Activated CD4-positive, alpha-beta memory T cell treated with anti-CD3 and anti-CD28 coated beads, Interleukin-2, amount 10 ng/mL, durations not matched to agents 7 days and 5 days (primary cell): ENCODE data around the gene HMX1. TPM values are rescaled to one million over a fixed set of nuclear protein-coding genes. Genes with fewer than 3 reads are reported as not detected.

Experiments
- CTCF ChIA-PET: fragments of 350-600 bp; sonication (Branson Sonifier 250); formaldehyde crosslinking; loops from one replicate; lab custom pipeline; 2021; ENCODE audit warnings: antibody characterized with exemption, inconsistent platforms; lab: Charles Lee
- POLR2A ChIA-PET: fragments of 350-600 bp; sonication (Branson Sonifier 250); formaldehyde crosslinking; loops from one replicate; lab custom pipeline; 2021; ENCODE audit warnings: antibody characterized with exemption; lab: Charles Lee
- DNase-seq: peaks from one replicate; pipeline ENCODE4 v3.0.0-alpha.2; 2020
- H3K27ac Mint-ChIP-seq: one replicate; pipeline ENCODE4 v1.8.0; 2021; ENCODE audit warnings: mild to moderate bottlenecking, mixed read lengths
- H3K27me3 Mint-ChIP-seq: one replicate; pipeline ENCODE4 v1.8.0; 2021; ENCODE audit warnings: mixed read lengths
- H3K36me3 Mint-ChIP-seq: one replicate; pipeline ENCODE4 v1.8.0; 2021; ENCODE audit warnings: low read depth, mixed read lengths
- H3K4me1 Mint-ChIP-seq: one replicate; pipeline ENCODE4 v1.8.0; 2021; ENCODE audit warnings: mixed read lengths
- H3K4me3 Mint-ChIP-seq: one replicate; pipeline ENCODE4 v1.8.0; 2021; ENCODE audit warnings: mild to moderate bottlenecking, mixed read lengths
- H3K9me3 Mint-ChIP-seq: one replicate; pipeline ENCODE4 v1.8.0; 2021; ENCODE audit warnings: mixed read lengths
- total RNA-seq, 2 experiments: library from RNA; stranded (reverse); gene quantifications; one replicate each; pipeline ENCODE4 v1.2.3, GENCODE V29; 2021

HMX1 gene
- total RNA-seq, 2 experiments from 2014 or later = not detected

DNA sequence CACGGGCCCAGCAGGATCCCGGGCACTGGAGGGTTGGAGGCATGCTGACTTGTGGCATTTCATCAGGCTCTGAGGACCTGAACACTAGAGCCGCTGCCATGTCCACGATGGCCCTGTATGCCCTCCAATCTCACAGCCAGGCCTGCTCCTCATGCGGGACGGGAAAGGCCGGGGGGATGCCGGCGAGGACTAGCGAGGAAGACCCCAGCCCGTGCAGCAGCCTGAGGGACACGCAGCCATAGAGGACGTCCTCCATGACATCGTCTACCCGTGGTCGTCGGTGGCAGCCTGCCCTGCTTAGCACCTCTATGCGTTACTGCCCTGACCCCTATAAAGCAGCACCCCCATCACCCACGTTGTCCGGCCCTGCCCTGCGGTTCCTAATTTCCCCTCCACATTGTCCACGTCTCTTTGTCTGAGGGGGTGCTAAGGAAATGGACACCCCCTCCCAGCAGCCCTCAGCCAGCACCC, 32.6 kb downstream of the HMX1 start:
- no peaks in the 10 kb centered on the region for H3K27me3 Mint-ChIP-seq
- no peak overlapping the region for H3K27ac Mint-ChIP-seq
- CTCF ChIA-PET = no interaction called here
- no peak overlapping the region for H3K4me3 Mint-ChIP-seq
- no peak for DNase-seq
- H3K4me1 Mint-ChIP-seq = no peaks in the 10 kb centered on the region
- POLR2A ChIA-PET = no interaction called here
- H3K36me3 Mint-ChIP-seq = no peaks in the 10 kb centered on the region
- H3K9me3 Mint-ChIP-seq = peaks cover 2% of the 10 kb centered on the region

GRCh38 chr4:8838296-8838960, 33.2 kb downstream of the HMX1 start:
- H3K4me3 Mint-ChIP-seq = no peak overlapping the region
- H3K4me1 Mint-ChIP-seq = no peaks in the 10 kb centered on the region
- no peak for DNase-seq
- no peaks in the 10 kb centered on the region for H3K36me3 Mint-ChIP-seq
- peaks cover 2% of the 10 kb centered on the region for H3K9me3 Mint-ChIP-seq
- CTCF ChIA-PET = no interaction called here
- no peak overlapping the region for H3K27ac Mint-ChIP-seq
- no peaks in the 10 kb centered on the region for H3K27me3 Mint-ChIP-seq
- POLR2A ChIA-PET = no interaction called here

DNA sequence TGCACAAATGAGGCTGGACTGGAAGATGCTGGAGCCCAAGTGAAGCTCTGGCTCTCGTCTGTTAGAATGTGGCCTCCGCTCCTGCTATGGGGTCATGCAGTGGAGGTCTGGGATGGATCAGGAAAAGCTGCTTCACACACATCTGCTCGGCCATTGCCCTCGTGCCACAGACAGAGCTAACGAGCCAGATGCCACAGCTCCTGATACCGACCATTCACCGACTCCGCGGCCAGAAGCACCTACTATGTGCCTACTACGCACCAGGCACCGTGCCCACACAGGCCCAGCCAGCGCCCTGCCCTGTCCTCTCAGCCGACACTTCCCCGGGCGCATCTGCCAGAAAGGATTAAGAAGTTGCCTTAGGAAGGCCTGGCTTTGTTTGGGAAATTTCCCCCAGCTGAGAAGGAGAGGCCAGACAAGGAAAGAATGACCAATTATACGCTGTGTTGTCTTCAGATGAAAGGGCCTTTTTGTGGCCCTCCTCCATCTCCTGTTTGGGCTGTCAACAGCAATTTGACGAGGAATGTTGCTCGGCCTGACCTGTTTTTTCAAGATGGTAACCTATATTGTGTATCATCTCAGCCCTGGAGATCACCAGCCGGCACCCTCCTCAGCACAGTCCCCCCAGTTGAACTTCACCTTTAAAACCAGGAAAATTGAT, 34.3 kb downstream of the HMX1 start:
- no peak for DNase-seq
- Mint-ChIP-seq H3K36me3 (no peaks in the 10 kb centered on the region), H3K27ac (no peak overlapping the region), H3K27me3 (no peaks in the 10 kb centered on the region), H3K4me1 (no peaks in the 10 kb centered on the region), H3K4me3 (no peak overlapping the region), H3K9me3 (no peaks in the 10 kb centered on the region)
- CTCF ChIA-PET = no interaction called here
- POLR2A ChIA-PET = no interaction called here

- POLR2A ChIA-PET = no interaction called here
These were observed 34.9 kb downstream of the HMX1 start for GRCh38 chr4:8836664-8837171.

DNA sequence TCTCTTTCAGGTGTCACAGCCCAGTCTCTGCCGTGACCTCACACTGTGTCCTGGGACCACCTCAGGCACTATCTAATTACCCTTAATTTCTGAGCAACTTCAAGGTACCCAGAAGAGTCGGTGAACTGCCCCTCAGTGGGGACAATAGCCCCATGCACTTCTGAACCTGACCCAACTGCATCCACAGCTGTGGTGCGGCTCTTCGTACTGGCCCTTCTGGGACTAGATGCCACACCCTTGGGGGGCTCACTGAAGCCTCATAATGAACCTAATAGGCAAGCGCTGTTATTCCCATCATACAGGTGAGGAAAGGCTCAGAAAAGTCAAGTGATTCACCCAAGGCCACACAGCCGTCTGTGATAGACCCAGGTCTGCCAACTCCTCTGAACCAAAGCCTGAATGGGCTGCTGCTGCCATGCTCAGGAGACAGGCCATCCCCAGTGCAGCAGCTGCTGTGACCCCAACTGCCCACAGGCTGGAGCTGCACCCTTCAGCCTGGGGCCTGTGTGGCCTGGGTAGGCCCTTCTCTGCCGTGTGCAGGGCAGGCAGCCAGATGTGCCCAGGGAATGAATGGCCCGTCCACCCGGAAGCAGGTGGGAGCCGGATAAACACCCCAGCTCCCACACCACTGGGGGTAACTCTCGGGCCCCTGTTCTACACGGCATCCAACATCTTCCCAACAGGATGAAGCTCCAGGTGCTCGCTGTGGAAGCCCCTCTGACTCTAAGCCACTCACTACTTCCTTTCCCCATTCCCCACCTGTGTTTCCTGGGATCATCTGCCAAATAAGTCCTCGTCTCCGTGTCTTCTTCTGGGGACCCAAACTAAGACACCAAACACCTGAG, 35.9 kb downstream of the HMX1 start:
- POLR2A ChIA-PET = no interaction called here
- H3K4me1 Mint-ChIP-seq = no peaks in the 10 kb centered on the region
- CTCF ChIA-PET = no interaction called here
- no peak overlapping the region for H3K4me3 Mint-ChIP-seq
- H3K9me3 Mint-ChIP-seq = no peaks in the 10 kb centered on the region
- H3K27me3 Mint-ChIP-seq = no peaks in the 10 kb centered on the region
- H3K27ac Mint-ChIP-seq = no peak overlapping the region
- H3K36me3 Mint-ChIP-seq = no peaks in the 10 kb centered on the region
- DNase-seq = no peak

More at GRCh38 chr4:8836664-8837171, 34.9 kb downstream of the HMX1 start:
- Mint-ChIP-seq H3K27ac (no peak overlapping the region), H3K9me3 (no peaks in the 10 kb centered on the region), H3K4me1 (no peaks in the 10 kb centered on the region), H3K27me3 (no peaks in the 10 kb centered on the region), H3K4me3 (no peak overlapping the region), H3K36me3 (no peaks in the 10 kb centered on the region)
- CTCF ChIA-PET = no interaction called here
- DNase-seq = no peak

DNA sequence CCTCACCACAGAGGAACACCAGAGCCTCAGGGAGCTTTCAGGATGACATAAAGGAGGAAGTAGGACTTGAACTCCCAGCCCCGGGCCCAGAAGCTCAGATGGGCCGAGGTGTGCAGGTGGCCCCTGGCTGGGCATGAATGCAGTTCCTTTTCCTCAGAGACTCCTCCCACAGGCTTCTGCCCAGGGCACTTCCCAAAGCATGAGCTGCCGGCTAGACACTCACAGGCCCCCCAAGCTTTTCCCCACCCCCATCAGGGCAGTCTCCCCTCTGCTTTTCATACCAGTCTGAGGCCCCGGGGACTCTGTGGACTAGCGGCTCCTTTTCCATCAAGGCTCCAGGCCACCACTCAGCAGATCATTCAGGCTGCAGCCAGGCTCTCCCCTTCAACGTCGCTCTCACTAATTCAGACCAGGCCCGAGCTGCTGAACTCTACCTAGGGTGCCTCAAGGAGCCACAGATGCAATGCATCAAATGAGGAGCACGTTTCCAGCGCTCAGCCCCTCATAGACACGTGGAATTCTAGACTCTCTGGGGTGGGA, 36.9 kb downstream of the HMX1 start:
- H3K4me1 Mint-ChIP-seq = no peaks in the 10 kb centered on the region
- POLR2A ChIA-PET = no interaction called here
- no peaks in the 10 kb centered on the region for H3K27me3 Mint-ChIP-seq
- H3K36me3 Mint-ChIP-seq = no peaks in the 10 kb centered on the region
- H3K27ac Mint-ChIP-seq = no peak overlapping the region
- DNase-seq = no peak
- CTCF ChIA-PET = no interaction called here
- no peak overlapping the region for H3K4me3 Mint-ChIP-seq
- no peaks in the 10 kb centered on the region for H3K9me3 Mint-ChIP-seq

GRCh38 chr4:8832113-8832915, 39.3 kb downstream of the HMX1 start:
- Mint-ChIP-seq H3K4me1 (no peaks in the 10 kb centered on the region), H3K4me3 (no peak overlapping the region), H3K9me3 (no peaks in the 10 kb centered on the region), H3K27ac (no peak overlapping the region), H3K27me3 (no peaks in the 10 kb centered on the region), H3K36me3 (no peaks in the 10 kb centered on the region)
- POLR2A ChIA-PET = no interaction called here
- no peak for DNase-seq
- CTCF ChIA-PET = no interaction called here

GRCh38 chr4:8831221-8832112, 40.2 kb downstream of the HMX1 start:
- Mint-ChIP-seq H3K27ac (no peak overlapping the region), H3K4me1 (no peaks in the 10 kb centered on the region), H3K9me3 (no peaks in the 10 kb centered on the region), H3K36me3 (no peaks in the 10 kb centered on the region), H3K4me3 (no peak overlapping the region), H3K27me3 (no peaks in the 10 kb centered on the region)
- CTCF ChIA-PET = no interaction called here
- no peak for DNase-seq
- POLR2A ChIA-PET = no interaction called here

GRCh38 chr4:8830611-8831200, 40.9 kb downstream of the HMX1 start:
- Mint-ChIP-seq H3K4me3 (no peak overlapping the region), H3K9me3 (no peaks in the 10 kb centered on the region), H3K27ac (no peak overlapping the region), H3K4me1 (no peaks in the 10 kb centered on the region), H3K27me3 (peaks cover 1% of the 10 kb centered on the region), H3K36me3 (no peaks in the 10 kb centered on the region)
- POLR2A ChIA-PET = no interaction called here
- DNase-seq = no peak
- CTCF ChIA-PET = no interaction called here

DNA sequence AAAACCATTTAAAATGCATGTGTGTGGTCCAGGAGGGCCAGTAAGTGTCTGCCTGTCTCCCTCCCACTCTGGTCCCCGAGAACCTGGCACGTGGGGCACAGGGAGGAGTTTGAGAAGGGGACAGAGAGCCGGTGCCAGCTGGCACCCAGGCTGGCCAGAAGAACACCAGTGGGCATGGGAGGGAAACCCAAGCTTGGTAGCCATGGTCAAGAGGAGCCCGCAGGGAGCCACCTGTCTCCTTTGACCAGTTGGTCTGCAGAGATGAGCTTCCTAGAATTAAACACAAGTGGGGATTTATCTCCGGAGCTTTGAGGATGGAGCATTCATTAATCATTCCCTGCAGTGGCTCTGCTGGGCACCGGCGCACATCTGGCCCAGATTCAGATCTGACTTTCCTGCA, 41.6 kb downstream of the HMX1 start:
- DNase-seq = no peak
- CTCF ChIA-PET = no interaction called here
- POLR2A ChIA-PET = no interaction called here
- Mint-ChIP-seq H3K4me3 (no peak overlapping the region), H3K27ac (no peak overlapping the region), H3K27me3 (peaks cover 1% of the 10 kb centered on the region), H3K36me3 (no peaks in the 10 kb centered on the region), H3K9me3 (no peaks in the 10 kb centered on the region), H3K4me1 (no peaks in the 10 kb centered on the region)

GRCh38 chr4:8829584-8829983, 42.1 kb downstream of the HMX1 start:
- Mint-ChIP-seq H3K4me3 (no peak overlapping the region), H3K4me1 (no peaks in the 10 kb centered on the region), H3K27me3 (peaks cover 1% of the 10 kb centered on the region), H3K27ac (no peak overlapping the region), H3K9me3 (no peaks in the 10 kb centered on the region), H3K36me3 (no peaks in the 10 kb centered on the region)
- POLR2A ChIA-PET = no interaction called here
- CTCF ChIA-PET = no interaction called here
- DNase-seq = no peak
